Activated CD4-positive, alpha-beta memory T cell treated with anti-CD3 and anti-CD28 coated beads, Interleukin-2, amount 10 ng/mL, durations not matched to agents 7 days and 5 days (primary cell): ENCODE data around the gene ANXA2. TPM values are rescaled to one million over a fixed set of nuclear protein-coding genes. Genes with fewer than 3 reads are reported as not detected.
A peak's percentile ranks its signal among the peaks of the same experiment; 100 is the strongest.

Source experiments
- CTCF ChIA-PET: fragments of 350-600 bp; sonication (Branson Sonifier 250); formaldehyde crosslinking; loops from one replicate; lab custom pipeline; 2021; ENCODE audit warnings: antibody characterized with exemption, inconsistent platforms; lab: Charles Lee
- POLR2A ChIA-PET: fragments of 350-600 bp; sonication (Branson Sonifier 250); formaldehyde crosslinking; loops from one replicate; lab custom pipeline; 2021; ENCODE audit warnings: antibody characterized with exemption; lab: Charles Lee
- DNase-seq: peaks from one replicate; pipeline ENCODE4 v3.0.0-alpha.2; 2020
- H3K27ac Mint-ChIP-seq: one replicate; pipeline ENCODE4 v1.8.0; 2021; ENCODE audit warnings: mild to moderate bottlenecking, mixed read lengths
- H3K27me3 Mint-ChIP-seq: one replicate; pipeline ENCODE4 v1.8.0; 2021; ENCODE audit warnings: mixed read lengths
- H3K36me3 Mint-ChIP-seq: one replicate; pipeline ENCODE4 v1.8.0; 2021; ENCODE audit warnings: low read depth, mixed read lengths
- H3K4me1 Mint-ChIP-seq: one replicate; pipeline ENCODE4 v1.8.0; 2021; ENCODE audit warnings: mixed read lengths
- H3K4me3 Mint-ChIP-seq: one replicate; pipeline ENCODE4 v1.8.0; 2021; ENCODE audit warnings: mild to moderate bottlenecking, mixed read lengths
- H3K9me3 Mint-ChIP-seq: one replicate; pipeline ENCODE4 v1.8.0; 2021; ENCODE audit warnings: mixed read lengths
- total RNA-seq, 2 experiments: library from RNA; stranded (reverse); gene quantifications; one replicate each; pipeline ENCODE4 v1.2.3, GENCODE V29; 2021

ANXA2 gene
- 100 to 1,000 TPM; 558 to 566 TPM for total RNA-seq

- Mint-ChIP-seq H3K4me3 (peak within 1 kb of the TSS; percentile 97), H3K27me3 (peaks cover 7% of the 10 kb centered on the region), H3K27ac (peak within 1 kb of the TSS; percentile 98), H3K36me3 (peaks cover 50% of the 10 kb centered on the region), H3K4me1 (peaks cover 55% of the 10 kb centered on the region), H3K9me3 (no peaks in the 10 kb centered on the region)
- ChIA-PET CTCF (interaction anchor here (0.7 to 5.5 kb wide), 7 partner anchors 36 to 195 kb away, joined by 3 to 24 read pairs (median 4); partner anchors contain the start of gene ICE2), POLR2A (interaction anchor here (0.5 to 3.9 kb wide), 52 partner anchors 8 to 708 kb away, joined by 3 to 50 read pairs (median 4); partner anchors contain the start of genes BNIP2, FOXB1 and ICE2)
- peak; percentile 90 for DNase-seq
Observed at GRCh38 chr15:60397772-60398445, at the start of gene ANXA2. Gene ANXA2 (minus strand): TSS chr15:60397986. CDS start chr15:60386075, 11,911 bp downstream.

- CTCF ChIA-PET = interaction anchor here (0.8 to 3.0 kb wide), 7 partner anchors 11 to 488 kb away, joined by 3 to 21 read pairs (median 4); partner anchors contain the start of gene ANXA2
- no peaks in the 10 kb centered on the region for H3K9me3 Mint-ChIP-seq
- H3K4me1 Mint-ChIP-seq = peaks cover 1% of the 10 kb centered on the region
- H3K27me3 Mint-ChIP-seq = no peaks in the 10 kb centered on the region
- POLR2A ChIA-PET = interaction anchor here (0.9 to 1.6 kb wide), 2 partner anchors 46 to 497 kb away, joined by 3 to 7 read pairs; partner anchors contain the start of gene ANXA2
- H3K4me3 Mint-ChIP-seq = no peak overlapping the region
- H3K27ac Mint-ChIP-seq = no peak overlapping the region
- peaks cover 35% of the 10 kb centered on the region for H3K36me3 Mint-ChIP-seq
- no peak for DNase-seq
Observed at GRCh38 chr15:60444289-60444912, 46.6 kb upstream of the ANXA2 start.

GRCh38 chr15:60442763-60443162 is 45.0 kb upstream of the ANXA2 start:
- Mint-ChIP-seq H3K36me3 (peaks cover 23% of the 10 kb centered on the region), H3K4me3 (no peak overlapping the region), H3K27me3 (no peaks in the 10 kb centered on the region), H3K9me3 (no peaks in the 10 kb centered on the region), H3K27ac (no peak overlapping the region), H3K4me1 (peaks cover 1% of the 10 kb centered on the region)
- DNase-seq = no peak
- CTCF ChIA-PET = interaction anchor here (1.0 to 2.3 kb wide), 2 partner anchors 82 to 114 kb away, joined by 3 to 23 read pairs; no protein-coding TSS in a partner anchor
- POLR2A ChIA-PET = interaction anchor here (0.6 to 2.1 kb wide), 3 partner anchors 9 to 45 kb away, joined by 3 to 8 read pairs (median 3); partner anchors contain the start of genes ANXA2 and ICE2

GRCh38 chr15:60442031-60442650 is 44.4 kb upstream of the ANXA2 start:
- Mint-ChIP-seq H3K36me3 (peaks cover 18% of the 10 kb centered on the region), H3K9me3 (no peaks in the 10 kb centered on the region), H3K27me3 (no peaks in the 10 kb centered on the region), H3K4me1 (peaks cover 1% of the 10 kb centered on the region), H3K27ac (no peak overlapping the region), H3K4me3 (no peak overlapping the region)
- ChIA-PET CTCF (interaction anchor here (0.6 to 2.3 kb wide), 4 partner anchors 9 to 114 kb away, joined by 3 to 23 read pairs (median 3); partner anchors contain the start of gene ANXA2), POLR2A (interaction anchor here (0.9 to 2.1 kb wide), 2 partner anchors 36 to 44 kb away, joined by 3 to 8 read pairs; partner anchors contain the start of genes ANXA2 and ICE2)
- no peak for DNase-seq

- no peak for DNase-seq
- ChIA-PET POLR2A (interaction anchor here (0.6 to 2.1 kb wide), 3 partner anchors 16 to 43 kb away, joined by 3 to 8 read pairs (median 3); partner anchors contain the start of genes ANXA2 and ICE2), CTCF (interaction anchor here (0.6 to 2.3 kb wide), 2 partner anchors 43 to 80 kb away, joined by 3 to 23 read pairs; partner anchors contain the start of gene ANXA2)
- no peak overlapping the region for H3K27ac Mint-ChIP-seq
- H3K9me3 Mint-ChIP-seq = no peaks in the 10 kb centered on the region
- H3K4me3 Mint-ChIP-seq = no peak overlapping the region
- H3K36me3 Mint-ChIP-seq = peaks cover 15% of the 10 kb centered on the region
- no peaks in the 10 kb centered on the region for H3K27me3 Mint-ChIP-seq
- H3K4me1 Mint-ChIP-seq = peaks cover 1% of the 10 kb centered on the region
Observed at GRCh38 chr15:60441331-60441730, 43.5 kb upstream of the ANXA2 start.

GRCh38 chr15:60438646-60439045 is 40.9 kb upstream of the ANXA2 start:
- Mint-ChIP-seq H3K9me3 (no peaks in the 10 kb centered on the region), H3K4me1 (peaks cover 1% of the 10 kb centered on the region), H3K27ac (no peak overlapping the region), H3K4me3 (no peak overlapping the region), H3K27me3 (no peaks in the 10 kb centered on the region), H3K36me3 (peaks cover 19% of the 10 kb centered on the region)
- POLR2A ChIA-PET = interaction anchor here (0.6 kb wide), 1 partner anchor 30 kb away, joined by 3 read pairs; no protein-coding TSS in a partner anchor
- no peak for DNase-seq
- CTCF ChIA-PET = interaction anchor here (1.1 kb wide), 1 partner anchor 82 kb away, joined by 4 read pairs; no protein-coding TSS in a partner anchor

GRCh38 chr15:60428935-60429334 is 31.1 kb upstream of the ANXA2 start:
- CTCF ChIA-PET = interaction anchor here (1.8 kb wide), 1 partner anchor 91 kb away, joined by 5 read pairs; no protein-coding TSS in a partner anchor
- Mint-ChIP-seq H3K27me3 (no peaks in the 10 kb centered on the region), H3K4me3 (no peak overlapping the region), H3K36me3 (peaks cover 25% of the 10 kb centered on the region), H3K27ac (no peak overlapping the region), H3K4me1 (peaks cover 6% of the 10 kb centered on the region), H3K9me3 (no peaks in the 10 kb centered on the region)
- POLR2A ChIA-PET = no interaction called here
- DNase-seq = no peak

GRCh38 chr15:60426870-60427508 is 29.2 kb upstream of the ANXA2 start:
- Mint-ChIP-seq H3K4me3 (no peak overlapping the region), H3K4me1 (peaks cover 11% of the 10 kb centered on the region), H3K27me3 (no peaks in the 10 kb centered on the region), H3K9me3 (no peaks in the 10 kb centered on the region), H3K36me3 (peaks cover 32% of the 10 kb centered on the region), H3K27ac (no peak overlapping the region)
- ChIA-PET POLR2A (no interaction called here), CTCF (interaction anchor here (0.9 to 1.1 kb wide), 2 partner anchors 94 to 101 kb away, joined by 3 to 4 read pairs; no protein-coding TSS in a partner anchor)
- no peak for DNase-seq

- no peaks in the 10 kb centered on the region for H3K9me3 Mint-ChIP-seq
- no peak overlapping the region for H3K4me3 Mint-ChIP-seq
- H3K27me3 Mint-ChIP-seq = no peaks in the 10 kb centered on the region
- H3K4me1 Mint-ChIP-seq = peaks cover 10% of the 10 kb centered on the region
- CTCF ChIA-PET = interaction anchor here (1.2 kb wide), 1 partner anchor 95 kb away, joined by 3 read pairs; no protein-coding TSS in a partner anchor
- H3K27ac Mint-ChIP-seq = no peak overlapping the region
- POLR2A ChIA-PET = interaction anchor here (0.9 to 1.5 kb wide), 3 partner anchors 16 to 53 kb away, joined by 3 read pairs; no protein-coding TSS in a partner anchor
- peaks cover 29% of the 10 kb centered on the region for H3K36me3 Mint-ChIP-seq
- no peak for DNase-seq
Observed at GRCh38 chr15:60425461-60425860, 27.7 kb upstream of the ANXA2 start.

- H3K4me1 Mint-ChIP-seq = peaks cover 10% of the 10 kb centered on the region
- no peak overlapping the region for H3K4me3 Mint-ChIP-seq
- DNase-seq = no peak
- H3K9me3 Mint-ChIP-seq = no peaks in the 10 kb centered on the region
- no peak overlapping the region for H3K27ac Mint-ChIP-seq
- H3K27me3 Mint-ChIP-seq = no peaks in the 10 kb centered on the region
- POLR2A ChIA-PET = interaction anchor here (1.2 kb wide), 1 partner anchor 26 kb away, joined by 4 read pairs; the partner anchor contains the start of gene ANXA2
- H3K36me3 Mint-ChIP-seq = peaks cover 32% of the 10 kb centered on the region
- CTCF ChIA-PET = no interaction called here
Observed at GRCh38 chr15:60424006-60424405, 26.2 kb upstream of the ANXA2 start.

- peaks cover 31% of the 10 kb centered on the region for H3K36me3 Mint-ChIP-seq
- ChIA-PET POLR2A (interaction anchor here (1.2 kb wide), 1 partner anchor 26 kb away, joined by 4 read pairs; the partner anchor contains the start of gene ANXA2), CTCF (no interaction called here)
- DNase-seq = no peak
- no peaks in the 10 kb centered on the region for H3K9me3 Mint-ChIP-seq
- no peak overlapping the region for H3K4me3 Mint-ChIP-seq
- H3K4me1 Mint-ChIP-seq = peaks cover 10% of the 10 kb centered on the region
- H3K27ac Mint-ChIP-seq = no peak overlapping the region
- no peaks in the 10 kb centered on the region for H3K27me3 Mint-ChIP-seq
Observed at GRCh38 chr15:60423537-60423936, 25.8 kb upstream of the ANXA2 start.
